Measurements from ENCODE around the gene FAXDC2. TPM values are rescaled to one million over a fixed set of nuclear protein-coding genes. Genes with fewer than 3 reads are reported as not detected.
A peak's percentile ranks its signal among the peaks of the same experiment; 100 is the strongest.

Gene FAXDC2
- total and polyA plus RNA-seq, 10 of the 15 experiments (the other 5 are each of a cell fraction or from before 2014, with no cell fraction given), result 0.13 to 1.8 (median 0.35) TPM

DNA sequence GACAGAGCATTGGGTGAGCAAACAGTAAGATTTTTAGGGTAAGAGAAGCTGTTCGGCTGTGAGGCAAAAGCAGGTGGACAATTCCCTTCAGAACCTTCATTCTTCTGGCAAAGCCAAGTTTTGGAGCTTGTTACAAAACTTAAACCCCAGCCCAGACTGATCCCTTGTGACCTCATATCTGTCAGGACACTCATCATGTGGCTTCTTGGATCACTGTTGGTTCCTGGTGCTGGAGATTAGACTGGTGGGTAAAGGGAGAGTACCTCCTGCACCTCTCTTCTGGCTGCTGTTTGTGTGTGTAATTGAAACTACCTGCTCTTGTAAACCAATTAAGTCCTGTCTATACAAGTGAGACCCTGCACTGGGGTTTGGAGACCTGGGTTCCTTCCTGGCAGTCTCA is 74.2 kb downstream of the FAXDC2 start (continued):
- TF ChIP-seq, protein P1, sequence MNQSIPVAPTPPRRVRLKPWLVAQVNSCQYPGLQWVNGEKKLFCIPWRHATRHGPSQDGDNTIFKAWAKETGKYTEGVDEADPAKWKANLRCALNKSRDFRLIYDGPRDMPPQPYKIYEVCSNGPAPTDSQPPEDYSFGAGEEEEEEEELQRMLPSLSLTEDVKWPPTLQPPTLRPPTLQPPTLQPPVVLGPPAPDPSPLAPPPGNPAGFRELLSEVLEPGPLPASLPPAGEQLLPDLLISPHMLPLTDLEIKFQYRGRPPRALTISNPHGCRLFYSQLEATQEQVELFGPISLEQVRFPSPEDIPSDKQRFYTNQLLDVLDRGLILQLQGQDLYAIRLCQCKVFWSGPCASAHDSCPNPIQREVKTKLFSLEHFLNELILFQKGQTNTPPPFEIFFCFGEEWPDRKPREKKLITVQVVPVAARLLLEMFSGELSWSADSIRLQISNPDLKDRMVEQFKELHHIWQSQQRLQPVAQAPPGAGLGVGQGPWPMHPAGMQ (IDR thresholded peaks at IDR 0.05; ENCODE audit: borderline replicate concordance), result no peak
- TF ChIP-seq TCF7 (IDR thresholded peaks at IDR 0.05; ENCODE audit: borderline replicate concordance), result no peak

GRCh38 chr5:154773326-154773725 is 77.1 kb downstream of the FAXDC2 start:
- Histone ChIP-seq H3K4me3 (no peak overlapping the region), H3K9ac (ENCODE audit: control insufficient read depth, insufficient read depth, low read length) (no peak overlapping the region), H3K36me3 (ENCODE audit: control insufficient read depth in 2 of 2, insufficient read depth in 2 of 2, low read length in 1 of 2) (peaks cover 11 to 15% of the 10 kb centered on the region in 2 experiments), H2AFZ (ENCODE audit: control insufficient read depth, low read depth, low read length) (no peak overlapping the region), H3K27ac (ENCODE audit: control insufficient read depth, insufficient read depth) (peak overlapping the region; percentile 16; the same call in 1 of the 2 replicates), H3K4me1 (ENCODE audit: control insufficient read depth, insufficient read depth, low read length) (peaks cover 22% of the 10 kb centered on the region), H4K20me1 (ENCODE audit: control insufficient read depth, insufficient read depth) (peaks cover 4% of the 10 kb centered on the region; the same call in 1 of the 2 replicates), H3K9me3 (replicated peaks; ENCODE audit: control insufficient read depth, insufficient read depth, low read length) (no peaks in the 10 kb centered on the region), H3K79me2 (ENCODE audit: control insufficient read depth, insufficient read depth, low read length) (peaks cover 96% of the 10 kb centered on the region), H3K4me2 (ENCODE audit: control insufficient read depth, insufficient read depth) (no peak overlapping the region), H3K27me3 (replicated peaks in 1 of 2; ENCODE audit: control insufficient read depth in 2 of 2, insufficient read depth in 2 of 2, low read length in 1 of 2) (no peaks in the 10 kb centered on the region)
- ChIA-PET POLR2A (interaction anchor here (0.6 to 1.5 kb wide), 3 partner anchors 9 to 357 kb away, joined by 3 read pairs; no protein-coding TSS in a partner anchor), CTCF (no interaction called here), RAD21 (ENCODE audit: unreplicated experiment) (no interaction called here), SMC1A (ENCODE audit: uncharacterized antibody, unreplicated experiment) (no interaction called here)
- TF ChIP-seq IRF3 (IDR thresholded peaks at IDR 0.05), result no peak
- peak; percentile 54 for TF ChIP-seq POLR2A (IDR thresholded peaks at IDR 0.05; ENCODE audit: low read depth, low read length)
- no TSS peak for BruUV-seq (replicated peaks)
- intact Hi-C loops (cut with micrococcal nuclease; ENCODE audit: unreplicated experiment), result no loop called here
- FAIRE-seq, result no peak
- no peak for DNase-seq (ENCODE audit: low read depth, low spot score)
- WGBS (ENCODE audit: insufficient coverage, insufficient replicate concordance, low lambda C conversion rate, missing lambda C conversion rate), result 85% methylated on average over 3 of the region's 3 CpGs
- ATAC-seq, result no peak
- in situ Hi-C loops (cut with MboI), result no loop called here
